Stimulated activated CD8-positive, alpha-beta memory T cell treated with anti-CD3 and anti-CD28 coated beads, Interleukin-2, amount 100 ng/mL, for 1 hour (primary cell): ENCODE measurements around the gene ANP32B.
"Not testable (repeated sequence)": the region's sequence is repeated elsewhere in the genome, so short reads cannot be mapped to it uniquely, and the experiment has no call there.

Source experiments
- DNase-seq, 2 donors: peaks; one replicate each; pipeline ENCODE4 v3.0.0-alpha.2; 2020; ENCODE audit warnings: low read depth in 2 of 2

ANP32B gene

GRCh38 chr9:97992219-97992618 lies 9.1 kb downstream of the ANP32B start:
- no peak for DNase-seq

DNA sequence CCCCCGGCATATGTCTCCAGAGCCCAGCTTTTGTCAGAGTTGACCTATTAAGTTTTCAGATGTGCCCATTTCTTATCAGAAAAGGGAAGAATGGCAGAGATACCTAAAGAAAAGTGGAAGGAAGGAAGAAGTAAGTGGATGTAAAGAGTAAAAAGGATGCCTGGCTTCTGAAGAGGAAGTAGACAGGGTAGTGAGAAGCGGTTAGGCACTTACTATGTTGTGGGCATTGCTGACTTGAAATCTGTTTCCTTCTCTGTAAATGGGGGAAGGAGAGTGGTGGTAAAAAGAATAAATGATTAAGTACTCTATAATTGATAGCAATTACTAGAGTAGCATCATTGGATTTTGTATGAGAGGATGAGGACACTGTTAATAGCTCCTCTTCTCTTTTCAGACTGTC lies 9.9 kb downstream of the ANP32B start:
- no peak for DNase-seq

- DNase-seq, result no peak
These were observed 11.6 kb downstream of the ANP32B start for GRCh38 chr9:97994703-97995102.

- not testable (repeated sequence) for DNase-seq
These were observed 13.5 kb downstream of the ANP32B start for GRCh38 chr9:97996676-97997075.

GRCh38 chr9:97997330-97998276 lies 14.5 kb downstream of the ANP32B start:
- DNase-seq, result no peak

GRCh38 chr9:98002808-98003207 lies 19.7 kb downstream of the ANP32B start:
- DNase-seq, result no peak

GRCh38 chr9:98006127-98006796 lies 23.1 kb downstream of the ANP32B start:
- DNase-seq, result no peak

DNA sequence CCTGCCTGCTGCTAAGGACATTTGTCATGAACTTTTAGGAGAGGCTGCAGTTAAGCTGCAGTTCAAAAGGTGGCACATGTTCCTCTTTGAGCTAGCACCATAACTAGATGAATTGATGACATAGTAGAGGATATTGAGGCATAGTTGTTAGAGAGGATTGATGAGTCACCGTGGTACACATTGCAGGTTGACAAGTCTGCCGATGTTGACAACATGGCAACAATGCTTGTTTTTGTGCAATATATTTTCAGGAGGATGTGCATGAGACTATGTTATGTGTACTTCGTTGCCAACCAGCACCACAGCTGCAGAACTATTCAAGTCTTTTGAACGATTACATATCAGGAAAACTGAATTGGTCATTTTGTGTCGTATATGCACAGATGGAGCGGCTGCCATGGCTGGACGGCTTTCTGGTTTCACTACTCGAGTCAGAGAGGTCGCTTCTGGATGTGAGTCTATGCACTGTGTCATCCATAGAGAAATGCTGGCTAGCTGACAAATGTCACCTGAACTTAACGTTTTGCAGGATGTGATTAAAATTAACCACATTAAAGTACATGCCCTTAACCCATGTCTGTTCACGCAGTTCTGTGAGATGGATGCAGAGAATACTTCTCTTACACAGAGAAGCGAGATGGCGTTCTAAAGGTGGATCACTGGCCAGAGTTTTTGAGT lies 24.2 kb downstream of the ANP32B start:
- DNase-seq, result no peak

GRCh38 chr9:98008764-98009163 lies 25.6 kb downstream of the ANP32B start:
- DNase-seq, result no peak

- no peak for DNase-seq
These were observed 26.3 kb downstream of the ANP32B start for GRCh38 chr9:98009437-98009836.

DNA sequence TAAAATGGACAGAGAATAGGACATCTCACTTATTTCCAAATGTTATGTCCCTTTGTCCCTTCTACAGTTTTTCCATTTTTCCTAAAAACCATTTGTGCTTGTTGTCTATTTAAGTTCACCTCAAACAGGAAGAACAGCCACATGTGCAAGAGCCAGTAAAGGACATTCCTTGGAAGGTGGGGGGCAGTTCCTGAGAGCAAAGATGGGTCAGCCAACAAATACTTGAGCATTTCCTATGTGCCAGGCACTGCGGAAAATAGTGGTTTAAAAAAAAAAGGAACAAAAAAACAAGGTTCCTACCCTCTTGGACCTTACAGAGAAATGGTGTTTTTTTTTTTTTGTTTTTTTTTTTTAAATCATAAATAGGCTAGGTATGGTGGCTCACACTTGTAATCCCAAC lies 26.8 kb downstream of the ANP32B start:
- no peak for DNase-seq

DNA sequence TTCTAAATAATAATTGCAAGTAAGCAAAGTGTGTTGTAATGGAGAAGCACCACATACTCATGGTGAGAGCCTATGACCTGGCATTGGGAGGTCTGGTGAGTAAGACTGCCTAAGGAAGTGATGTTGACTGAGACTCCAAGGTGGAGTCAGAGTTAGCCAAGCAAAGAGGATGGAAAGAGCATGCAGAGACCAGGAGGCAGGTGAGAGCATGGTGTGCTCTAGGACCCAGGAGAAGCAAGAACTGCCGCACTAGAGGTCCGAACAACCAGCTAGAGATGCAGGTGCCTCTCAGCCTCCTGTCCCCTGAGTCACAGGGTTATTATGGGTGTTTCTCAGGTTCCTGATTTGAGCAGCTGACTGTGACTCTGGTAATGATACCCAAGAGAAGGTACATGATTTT lies 27.3 kb downstream of the ANP32B start:
- no peak for DNase-seq

GRCh38 chr9:98011122-98011521 lies 28.0 kb downstream of the ANP32B start:
- DNase-seq, result no peak

GRCh38 chr9:98016137-98016680 lies 33.1 kb downstream of the ANP32B start:
- no peak for DNase-seq

DNA sequence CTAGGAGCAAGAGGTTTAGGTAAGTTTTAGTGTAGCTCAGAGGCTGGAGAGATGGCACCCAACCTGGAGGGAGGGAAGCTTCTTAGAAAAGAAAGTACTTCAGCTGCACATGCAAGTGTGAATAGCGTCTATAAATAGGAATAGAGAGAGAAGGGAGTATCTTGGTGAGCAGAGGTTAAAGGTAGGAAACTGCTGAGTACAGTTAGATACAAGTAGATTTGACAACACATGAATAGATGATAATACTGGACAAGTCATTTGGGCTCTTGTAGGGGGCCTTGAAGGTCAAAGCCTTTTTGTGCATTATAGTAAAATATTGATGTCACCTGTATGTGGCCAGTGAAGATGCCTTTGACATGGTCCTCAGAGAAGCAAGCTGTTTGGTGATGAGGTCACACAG lies 34.2 kb downstream of the ANP32B start:
- no peak for DNase-seq

DNA sequence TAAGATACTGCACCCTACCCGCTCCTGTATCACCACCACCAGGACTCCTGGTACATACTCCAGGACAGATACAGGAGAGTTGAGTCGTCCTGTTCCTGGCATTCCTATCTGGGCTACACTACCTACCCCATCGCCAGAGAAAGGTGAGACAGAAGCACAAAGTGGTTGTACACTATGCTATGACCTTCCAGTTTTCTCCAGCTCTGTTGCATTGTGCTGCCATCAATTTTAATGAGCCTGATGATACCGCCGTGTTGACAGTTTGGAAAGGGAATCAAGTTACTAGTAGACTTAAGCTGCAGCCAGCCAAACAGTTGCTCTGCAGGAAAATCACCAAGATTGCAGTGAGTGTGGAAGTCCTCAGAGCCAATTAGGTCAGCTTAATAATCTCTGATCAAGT lies 35.2 kb downstream of the ANP32B start:
- no peak for DNase-seq

DNA sequence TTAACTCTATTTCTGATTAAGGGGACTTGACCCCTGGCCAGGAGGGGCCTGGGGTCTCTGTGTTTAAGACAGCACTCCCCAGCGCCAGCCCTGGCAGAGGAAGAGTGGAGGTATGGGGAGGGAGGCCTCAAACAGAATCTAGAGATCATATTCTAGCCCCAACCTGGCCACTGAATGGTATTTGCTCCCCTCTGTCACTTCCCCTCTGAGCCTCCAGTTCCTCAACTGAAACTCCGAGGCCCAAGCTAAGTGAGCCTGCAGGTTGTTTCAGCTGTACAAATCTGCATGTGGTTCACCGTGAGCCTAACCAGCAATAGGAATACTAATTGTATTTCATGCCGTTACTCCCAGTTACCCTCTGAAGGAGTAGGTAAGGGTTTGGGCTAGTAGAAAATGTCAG lies 36.0 kb downstream of the ANP32B start:
- DNase-seq, result no peak

GRCh38 chr9:98019869-98020268 lies 36.7 kb downstream of the ANP32B start:
- not testable (repeated sequence) for DNase-seq

GRCh38 chr9:98020476-98021145 lies 37.5 kb downstream of the ANP32B start:
- DNase-seq, result no peak

DNA sequence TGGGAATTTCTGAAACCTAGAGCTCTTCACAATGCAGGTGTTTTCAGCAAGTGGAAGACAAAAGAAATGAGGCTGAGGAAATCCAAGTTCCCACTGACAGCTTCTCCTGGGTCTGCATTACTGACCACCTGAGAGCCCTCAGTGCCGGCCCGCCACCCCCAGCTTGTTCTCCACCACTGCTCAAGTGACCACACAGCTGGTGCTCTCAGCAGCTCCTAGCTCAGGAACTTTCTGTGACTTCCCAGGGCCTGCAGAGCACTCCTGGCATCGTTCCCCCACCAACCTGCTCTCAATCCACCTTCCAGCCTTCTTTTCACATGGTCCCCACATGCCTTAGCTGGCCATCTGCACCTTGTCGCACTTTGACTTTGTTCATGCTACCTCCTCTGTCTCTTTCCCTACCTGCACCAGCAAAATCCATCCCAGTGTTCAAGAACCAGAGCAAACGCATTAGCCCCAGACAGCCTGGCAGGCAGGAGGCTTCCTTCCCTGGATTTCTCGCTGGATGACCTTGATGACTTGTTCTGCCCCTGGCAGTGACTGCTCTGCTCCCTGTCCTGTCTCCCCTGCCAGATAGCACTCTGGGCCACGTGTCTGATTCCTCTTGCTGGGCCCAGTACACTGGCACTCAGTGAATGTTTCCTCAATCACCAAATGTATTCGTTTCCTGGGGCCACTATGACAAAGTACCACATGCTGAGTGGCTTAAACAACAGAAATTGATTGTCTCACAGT lies 38.3 kb downstream of the ANP32B start:
- no peak for DNase-seq

GRCh38 chr9:98022447-98022846 lies 39.3 kb downstream of the ANP32B start:
- no peak for DNase-seq
